Parietal lobe (tissue), 2 donors: ENCODE measurements around the gene SLC37A3. TPM values are rescaled to one million over a fixed set of nuclear protein-coding genes. Genes with fewer than 3 reads are reported as not detected.

ENCODE experiments used
- small RNA-seq: library from RNA; depleted of rRNA; stranded (forward); fragments of <200 nt; gene quantifications from one replicate; pipeline ENCODE3, GENCODE V24; 2014; ENCODE audit warnings: low replicate concordance
- total RNA-seq: library from RNA; depleted of rRNA; stranded (reverse); fragments of >200 nt; gene quantifications from one replicate; pipeline ENCODE4 v1.2.3, GENCODE V29; 2014

SLC37A3 gene, protein sequence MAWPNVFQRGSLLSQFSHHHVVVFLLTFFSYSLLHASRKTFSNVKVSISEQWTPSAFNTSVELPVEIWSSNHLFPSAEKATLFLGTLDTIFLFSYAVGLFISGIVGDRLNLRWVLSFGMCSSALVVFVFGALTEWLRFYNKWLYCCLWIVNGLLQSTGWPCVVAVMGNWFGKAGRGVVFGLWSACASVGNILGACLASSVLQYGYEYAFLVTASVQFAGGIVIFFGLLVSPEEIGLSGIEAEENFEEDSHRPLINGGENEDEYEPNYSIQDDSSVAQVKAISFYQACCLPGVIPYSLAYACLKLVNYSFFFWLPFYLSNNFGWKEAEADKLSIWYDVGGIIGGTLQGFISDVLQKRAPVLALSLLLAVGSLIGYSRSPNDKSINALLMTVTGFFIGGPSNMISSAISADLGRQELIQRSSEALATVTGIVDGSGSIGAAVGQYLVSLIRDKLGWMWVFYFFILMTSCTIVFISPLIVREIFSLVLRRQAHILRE
- total RNA-seq = 169 TPM

DNA sequence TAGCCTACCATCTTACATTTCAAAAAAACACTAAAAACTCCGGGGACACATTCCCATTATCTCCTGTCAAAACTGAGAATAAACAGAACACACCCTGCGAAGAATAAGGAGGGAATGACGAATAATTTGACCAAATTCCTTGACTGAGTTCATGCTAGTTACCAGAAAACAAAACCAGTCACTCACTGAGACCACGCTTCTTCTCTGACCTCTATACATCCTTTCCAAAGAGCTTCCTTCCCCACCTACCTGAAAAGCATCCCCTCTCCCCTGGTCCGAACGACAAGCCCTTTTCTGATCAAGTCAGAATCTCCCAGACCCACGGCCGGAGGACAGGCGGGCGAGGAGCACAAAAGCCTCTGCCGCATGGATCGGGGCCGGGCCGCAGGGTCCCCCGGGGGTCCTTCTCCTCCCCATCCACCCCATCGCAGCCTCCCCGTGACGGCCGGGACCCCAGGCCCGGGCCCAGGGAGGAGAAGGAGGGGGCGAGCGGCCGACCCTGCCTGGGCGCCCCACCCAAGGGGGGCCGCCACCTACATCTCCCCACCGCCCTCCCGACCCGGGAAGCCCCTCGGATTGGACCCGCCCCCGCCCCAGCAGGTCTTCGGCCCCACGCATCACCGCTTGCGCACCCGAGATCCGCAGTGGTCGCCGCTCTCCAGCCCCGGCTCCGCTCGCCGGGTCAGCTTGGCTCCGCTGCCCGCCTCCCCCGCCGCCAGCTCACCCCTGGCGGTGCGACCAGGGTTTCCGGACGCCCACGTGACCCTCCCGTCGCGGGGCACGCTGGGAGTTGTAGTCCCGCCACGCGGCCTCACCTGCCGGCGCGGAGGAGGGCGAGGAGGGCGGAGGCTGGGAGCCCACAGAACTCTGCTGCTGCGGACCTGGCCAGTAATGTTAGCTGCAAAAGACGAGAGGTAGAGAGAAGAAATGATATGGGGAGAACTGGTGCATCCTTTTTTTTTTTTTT lies at the start of gene SLC37A3:
SLC37A3 (minus strand) TSS at position 747 of the 967 bp plus-strand sequence. CDS start 16,004 bp downstream, outside the sequence.

GRCh38 chr7:140403878-140404564 lies 5.7 kb upstream of the SLC37A3 start, which contains the start of gene RAB19:
Gene RAB19 (plus strand): TSS chr7:140404058. CDS start chr7:140407647, 3,589 bp downstream.

Small RNA genes lying within 50 kb of the gene (small RNA-seq; reads per million reads assigned to genes)
- not detected for gene RNA5SP247
- gene RNA5SP248 = 5.2 reads per million, percentile 87 among the genes with 10 or more reads in this experiment

Other genes starting within 250 kb of the SLC37A3 start
- gene KDM7A, start 221.5 kb downstream of the SLC37A3 start, total RNA-seq = 22.2 TPM
- not detected for gene RAB19, start 5.5 kb upstream of the SLC37A3 start, total RNA-seq
- 88.6 TPM for gene MKRN1, start 81.0 kb upstream of the SLC37A3 start, total RNA-seq
- 29.4 TPM for gene DENND2A, start 242.3 kb upstream of the SLC37A3 start, total RNA-seq